Measurements from ENCODE around the gene SIPA1L3.

DNA sequence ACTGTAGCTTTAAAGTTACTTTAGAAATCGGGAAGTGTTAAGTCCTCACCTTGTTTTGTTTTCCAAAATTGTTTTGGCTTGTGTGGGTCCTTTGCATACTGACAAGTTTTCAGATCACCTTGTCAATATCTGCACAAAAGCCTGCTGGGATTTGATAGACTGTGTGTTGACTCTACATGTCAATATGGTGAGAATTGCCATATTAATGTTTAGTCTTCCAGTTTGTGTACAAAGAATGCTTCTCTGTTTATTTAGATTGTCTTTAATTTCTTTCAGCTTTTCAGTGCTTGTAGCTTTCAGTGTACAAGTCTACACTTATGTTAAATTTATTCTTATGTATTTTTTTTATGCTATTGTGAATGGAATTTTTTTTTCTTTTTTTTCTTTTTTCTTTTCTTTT, 50.2 kb downstream of the SIPA1L3 start:
- no peak for TF ChIP-seq POLR2A (IDR thresholded peaks at IDR 0.05; ENCODE audit: low read depth, low read length)
- TF ChIP-seq EP300 (IDR thresholded peaks at IDR 0.05; ENCODE audit: borderline replicate concordance in 1 of 2, control insufficient read depth in 1 of 2, low read depth in 2 of 2, low read length in 2 of 2) = no peak
- TF ChIP-seq, protein P1, sequence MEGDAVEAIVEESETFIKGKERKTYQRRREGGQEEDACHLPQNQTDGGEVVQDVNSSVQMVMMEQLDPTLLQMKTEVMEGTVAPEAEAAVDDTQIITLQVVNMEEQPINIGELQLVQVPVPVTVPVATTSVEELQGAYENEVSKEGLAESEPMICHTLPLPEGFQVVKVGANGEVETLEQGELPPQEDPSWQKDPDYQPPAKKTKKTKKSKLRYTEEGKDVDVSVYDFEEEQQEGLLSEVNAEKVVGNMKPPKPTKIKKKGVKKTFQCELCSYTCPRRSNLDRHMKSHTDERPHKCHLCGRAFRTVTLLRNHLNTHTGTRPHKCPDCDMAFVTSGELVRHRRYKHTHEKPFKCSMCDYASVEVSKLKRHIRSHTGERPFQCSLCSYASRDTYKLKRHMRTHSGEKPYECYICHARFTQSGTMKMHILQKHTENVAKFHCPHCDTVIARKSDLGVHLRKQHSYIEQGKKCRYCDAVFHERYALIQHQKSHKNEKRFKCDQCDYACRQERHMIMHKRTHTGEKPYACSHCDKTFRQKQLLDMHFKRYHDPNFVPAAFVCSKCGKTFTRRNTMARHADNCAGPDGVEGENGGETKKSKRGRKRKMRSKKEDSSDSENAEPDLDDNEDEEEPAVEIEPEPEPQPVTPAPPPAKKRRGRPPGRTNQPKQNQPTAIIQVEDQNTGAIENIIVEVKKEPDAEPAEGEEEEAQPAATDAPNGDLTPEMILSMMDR (IDR thresholded peaks at IDR 0.05 in 2 of 3, conservative IDR thresholded peaks at IDR 0.05 in 1 of 3; ENCODE audit: control insufficient read depth in 2 of 3, extremely low read depth in 1 of 3, insufficient read depth in 1 of 3, low read depth in 3 of 3, low read length in 3 of 3) = no peak
- TF ChIP-seq POLR2AphosphoS5 (IDR thresholded peaks at IDR 0.05; ENCODE audit: low read length) = no peak
- no peak for TF ChIP-seq POU2F2 (IDR thresholded peaks at IDR 0.05; ENCODE audit: borderline replicate concordance, low read depth, low read length)
- TF ChIP-seq NFYB (IDR thresholded peaks at IDR 0.05; ENCODE audit: insufficient read depth, low read depth, low read length) = no peak
- TF ChIP-seq RBBP5 (conservative IDR thresholded peaks at IDR 0.05) = no peak
- no peak for TF ChIP-seq TAF1 (IDR thresholded peaks at IDR 0.05; ENCODE audit: borderline replicate concordance, low read depth, low read length)
- TF ChIP-seq EZH2 (IDR thresholded peaks at IDR 0.05; ENCODE audit: borderline replicate concordance, control insufficient read depth, low read depth, low read length) = no peak

All from GM12878 (cell line).